ENCODE results near the gene ERFE. TPM values are rescaled to one million over a fixed set of nuclear protein-coding genes. Genes with fewer than 3 reads are reported as not detected.
"Not testable (repeated sequence)": the region's sequence is repeated elsewhere in the genome, so short reads cannot be mapped to it uniquely, and the experiment has no call there.

The ERFE gene
- total and polyA plus RNA-seq, 2 donors (not counting 1 experiment from before 2014, with no cell fraction given), result 0.17 TPM; not detected in 1

DNA sequence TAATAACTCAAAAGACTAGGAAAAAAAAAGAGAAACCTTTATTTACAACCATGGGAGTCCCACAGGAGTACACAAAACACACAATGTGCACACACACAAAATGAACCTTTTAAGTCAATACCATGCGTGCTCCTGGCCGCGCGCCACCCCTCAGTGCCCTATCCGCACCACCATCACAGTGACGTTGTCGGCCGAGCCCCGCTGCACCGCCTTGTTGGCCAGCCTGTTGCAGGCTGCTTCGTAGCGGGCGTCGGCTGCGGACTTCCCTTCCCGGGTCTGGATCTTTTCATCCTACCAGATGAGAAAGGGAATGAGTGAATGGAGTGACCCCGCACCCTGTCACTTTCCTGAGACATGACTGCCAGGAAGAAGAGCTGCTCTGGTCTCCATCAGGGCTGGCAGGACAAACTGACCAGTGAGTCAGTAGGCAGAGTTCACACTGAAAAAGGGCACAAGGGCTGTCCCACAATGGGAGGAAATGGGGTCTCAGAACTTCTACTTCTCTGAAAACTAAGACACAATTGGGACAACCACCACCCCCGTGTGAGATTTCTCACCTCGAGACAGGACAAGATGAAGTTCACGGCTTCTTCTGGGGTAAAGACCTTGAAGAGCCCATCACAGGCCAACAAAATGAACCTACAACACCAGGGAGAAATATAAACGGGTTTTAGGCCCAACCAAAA is 11.8 kb downstream of the ERFE start:
- no peaks in the 10 kb centered on the region for H3K9me3 Mint-ChIP-seq (ENCODE audit: insufficient read depth)
- H3K4me1 ChIP-seq (ENCODE audit: control insufficient read depth in 2 of 2, insufficient read depth in 2 of 2, low read length in 2 of 2), result no peaks in the 10 kb centered on the region
- ChIA-PET CTCF (no interaction called here), POLR2A (no interaction called here)
- H3K4me2 ChIP-seq (replicated peaks; ENCODE audit: low read depth, low read length, poor library complexity, severe bottlenecking), result no peak overlapping the region
- no peaks in the 10 kb centered on the region for H3K4me1 Mint-ChIP-seq
- no peak for DNase-seq
- H2AFZ ChIP-seq (ENCODE audit: insufficient read depth, low read depth, low read length, poor library complexity, severe bottlenecking), result no peak overlapping the region
- no peak overlapping the region for H3K4me3 Mint-ChIP-seq
- H3K27ac Mint-ChIP-seq, result no peak overlapping the region
- peaks cover 25% of the 10 kb centered on the region for H4K20me1 ChIP-seq (ENCODE audit: control insufficient read depth, insufficient read depth, low read length, poor library complexity, severe bottlenecking)
- 98% methylated on average over 17 of the region's 21 CpGs for WGBS (ENCODE audit: insufficient coverage)
- H3K36me3 ChIP-seq (replicated peaks in 1 of 2; ENCODE audit: control extremely low read depth in 1 of 2, control insufficient read depth in 1 of 2, extremely low read depth in 1 of 2, insufficient read depth in 2 of 2, low read length in 1 of 2), result peaks cover 7 to 60% of the 10 kb centered on the region in 2 experiments
- ATAC-seq (ENCODE audit: low read depth), result no peak
- intact Hi-C loops (cut with micrococcal nuclease), result no loop called here
- no peaks in the 10 kb centered on the region for H3K9me3 ChIP-seq (ENCODE audit: control extremely low read depth in 1 of 3, control insufficient read depth in 2 of 3, insufficient read depth in 1 of 3, low read length in 2 of 3)
- TF ChIP-seq, protein P1, sequence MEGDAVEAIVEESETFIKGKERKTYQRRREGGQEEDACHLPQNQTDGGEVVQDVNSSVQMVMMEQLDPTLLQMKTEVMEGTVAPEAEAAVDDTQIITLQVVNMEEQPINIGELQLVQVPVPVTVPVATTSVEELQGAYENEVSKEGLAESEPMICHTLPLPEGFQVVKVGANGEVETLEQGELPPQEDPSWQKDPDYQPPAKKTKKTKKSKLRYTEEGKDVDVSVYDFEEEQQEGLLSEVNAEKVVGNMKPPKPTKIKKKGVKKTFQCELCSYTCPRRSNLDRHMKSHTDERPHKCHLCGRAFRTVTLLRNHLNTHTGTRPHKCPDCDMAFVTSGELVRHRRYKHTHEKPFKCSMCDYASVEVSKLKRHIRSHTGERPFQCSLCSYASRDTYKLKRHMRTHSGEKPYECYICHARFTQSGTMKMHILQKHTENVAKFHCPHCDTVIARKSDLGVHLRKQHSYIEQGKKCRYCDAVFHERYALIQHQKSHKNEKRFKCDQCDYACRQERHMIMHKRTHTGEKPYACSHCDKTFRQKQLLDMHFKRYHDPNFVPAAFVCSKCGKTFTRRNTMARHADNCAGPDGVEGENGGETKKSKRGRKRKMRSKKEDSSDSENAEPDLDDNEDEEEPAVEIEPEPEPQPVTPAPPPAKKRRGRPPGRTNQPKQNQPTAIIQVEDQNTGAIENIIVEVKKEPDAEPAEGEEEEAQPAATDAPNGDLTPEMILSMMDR (IDR thresholded peaks at IDR 0.05), result no peak
- no peak for TF ChIP-seq EZH2 (IDR thresholded peaks at IDR 0.05; ENCODE audit: borderline replicate concordance, insufficient read depth, low read depth, low read length, poor library complexity, severe bottlenecking)
- no peak overlapping the region for H3K9ac ChIP-seq (ENCODE audit: low read length)
- no peaks in the 10 kb centered on the region for H3K27me3 Mint-ChIP-seq
- no peak overlapping the region for H3K27ac ChIP-seq (ENCODE audit: low read length in 2 of 2)
- H3K79me2 ChIP-seq (ENCODE audit: control insufficient read depth, insufficient read depth, low read length), result no peaks in the 10 kb centered on the region
- H3K4me3 ChIP-seq (ENCODE audit: control extremely low read depth in 1 of 5, extremely low read depth in 1 of 5, insufficient read depth in 1 of 5, low read depth in 2 of 5, low read length in 4 of 5), result no peak overlapping the region
- H3K27me3 ChIP-seq (replicated peaks in 1 of 4; ENCODE audit: control extremely low read depth in 1 of 4, control insufficient read depth in 3 of 4, insufficient read depth in 4 of 4, low read length in 3 of 4), result no peaks in the 10 kb centered on the region

DNA sequence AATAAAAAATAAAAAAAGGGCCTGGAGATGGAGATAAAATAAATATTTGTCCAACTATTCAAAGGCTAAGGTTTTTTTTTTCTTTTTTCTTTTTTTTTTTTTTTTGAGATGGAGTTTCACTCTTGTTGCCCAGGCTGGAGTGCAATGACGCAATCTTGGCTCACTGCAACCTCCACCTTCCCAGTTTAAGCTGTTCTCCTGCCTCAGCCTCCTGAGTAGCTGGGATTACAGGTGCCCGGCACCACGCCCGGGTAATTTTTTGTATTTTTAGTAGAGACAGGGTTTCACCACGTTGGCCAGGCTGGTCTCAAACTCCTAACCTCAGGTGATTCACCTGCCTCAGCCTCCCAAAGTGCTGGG is 12.3 kb downstream of the ERFE start:
- H3K9ac ChIP-seq (ENCODE audit: low read length); intact Hi-C loops (cut with micrococcal nuclease); H3K9me3 Mint-ChIP-seq (ENCODE audit: insufficient read depth); H3K4me1 Mint-ChIP-seq; H3K27ac Mint-ChIP-seq; H3K4me1 ChIP-seq (ENCODE audit: control insufficient read depth in 2 of 2, insufficient read depth in 2 of 2, low read length in 2 of 2); ATAC-seq (ENCODE audit: low read depth); CTCF ChIA-PET; H3K4me3 Mint-ChIP-seq; POLR2A ChIA-PET; H2AFZ ChIP-seq (ENCODE audit: insufficient read depth, low read depth, low read length, poor library complexity, severe bottlenecking); H3K9me3 ChIP-seq (ENCODE audit: control extremely low read depth in 1 of 3, control insufficient read depth in 2 of 3, insufficient read depth in 1 of 3, low read length in 2 of 3); DNase-seq; H3K27me3 ChIP-seq (replicated peaks in 1 of 4; ENCODE audit: control extremely low read depth in 1 of 4, control insufficient read depth in 3 of 4, insufficient read depth in 4 of 4, low read length in 3 of 4); H3K79me2 ChIP-seq (ENCODE audit: control insufficient read depth, insufficient read depth, low read length); H3K27ac ChIP-seq (ENCODE audit: low read length in 2 of 2); H3K27me3 Mint-ChIP-seq; H3K4me2 ChIP-seq (replicated peaks; ENCODE audit: low read depth, low read length, poor library complexity, severe bottlenecking); H3K4me3 ChIP-seq (ENCODE audit: control extremely low read depth in 1 of 5, extremely low read depth in 1 of 5, insufficient read depth in 1 of 5, low read depth in 2 of 5, low read length in 4 of 5): not testable (repeated sequence)
- no CpG with 5 or more reads among the region's 5 CpGs for whole genome bisulfite sequencing (ENCODE audit: insufficient coverage)
- Histone ChIP-seq H3K36me3 (replicated peaks in 1 of 2; ENCODE audit: control extremely low read depth in 1 of 2, control insufficient read depth in 1 of 2, extremely low read depth in 1 of 2, insufficient read depth in 2 of 2, low read length in 1 of 2) (peaks cover 7 to 62% of the 10 kb centered on the region in 2 experiments), H4K20me1 (ENCODE audit: control insufficient read depth, insufficient read depth, low read length, poor library complexity, severe bottlenecking) (peaks cover 25% of the 10 kb centered on the region)

Measured in B cell (primary cell).